Osteoblast (primary cell): ENCODE data around the gene CNTD1. TPM values are rescaled to one million over a fixed set of nuclear protein-coding genes. Genes with fewer than 3 reads are reported as not detected.
A peak's percentile ranks its signal among the peaks of the same experiment; 100 is the strongest.

Experiments used
- DNase-seq: peaks from one replicate; pipeline ENCODE4 v3.0.0; 2011; ENCODE audit warnings: low spot score, mixed read lengths; ENCODE audit not compliant: insufficient read length; ENCODE audit errors: missing footprints
- H2AFZ ChIP-seq: 2 replicates; pipeline ENCODE4 v1.6.0; 2011; ENCODE audit warnings: mild to moderate bottlenecking, low read length
- H3K27ac ChIP-seq: 2 replicates; pipeline ENCODE4 v1.5.1; 2011; ENCODE audit warnings: mild to moderate bottlenecking, low read depth, low read length, moderate library complexity
- H3K27me3 ChIP-seq: 2 replicates; pipeline ENCODE4 v1.6.0; 2012; ENCODE audit warnings: mild to moderate bottlenecking, control low read depth, inconsistent platforms, low read length, moderate library complexity; ENCODE audit not compliant: insufficient read depth
- H3K36me3 ChIP-seq: 2 replicates; pipeline ENCODE4 v1.5.1; 2011; ENCODE audit warnings: mild to moderate bottlenecking, low read length, control low read depth, moderate library complexity; ENCODE audit not compliant: insufficient read depth
- H3K4me1 ChIP-seq: 2 replicates; pipeline ENCODE4 v1.5.1; 2011; ENCODE audit warnings: mild to moderate bottlenecking, low read length, control low read depth, moderate library complexity; ENCODE audit not compliant: insufficient read depth
- H3K4me2 ChIP-seq: 2 replicates; pipeline ENCODE4 v1.6.0; 2011; ENCODE audit warnings: mild to moderate bottlenecking, low read length; ENCODE audit not compliant: insufficient read depth
- H3K4me3 ChIP-seq: fragments of 200-600 bp; sonication (generic); 3 replicates; pipeline ENCODE4 v1.5.1; 2012; ENCODE audit warnings: mild to moderate bottlenecking, low read length, inconsistent platforms; ENCODE audit not compliant: insufficient read depth
- H3K79me2 ChIP-seq: 2 replicates; pipeline ENCODE4 v1.6.0; 2012; ENCODE audit warnings: mild to moderate bottlenecking, low read length, control low read depth, inconsistent platforms; ENCODE audit not compliant: insufficient read depth
- H3K9me3 ChIP-seq: 2 replicates; pipeline ENCODE4 v1.5.1; 2011; ENCODE audit warnings: low read depth, low read length, control low read depth
- H4K20me1 ChIP-seq: 2 replicates; pipeline ENCODE4 v1.6.0; 2012; ENCODE audit warnings: mild to moderate bottlenecking, low read length, control low read depth; ENCODE audit not compliant: insufficient read depth
- total RNA-seq: library from RNA; depleted of rRNA; stranded (reverse); fragments of >200 nt; gene quantifications from 2 replicates; pipeline ENCODE4 v1.2.3, GENCODE V29; 2012
- TF ChIP-seq, protein P1 (sequence below): IDR thresholded peaks from 2 replicates; pipeline ENCODE4 v1.5.1; 2011; ENCODE audit warnings: mild to moderate bottlenecking, low read depth, low read length, moderate library complexity; ENCODE audit errors: extremely low read depth

Gene CNTD1
- total RNA-seq, 1 donor = not detected

DNA sequence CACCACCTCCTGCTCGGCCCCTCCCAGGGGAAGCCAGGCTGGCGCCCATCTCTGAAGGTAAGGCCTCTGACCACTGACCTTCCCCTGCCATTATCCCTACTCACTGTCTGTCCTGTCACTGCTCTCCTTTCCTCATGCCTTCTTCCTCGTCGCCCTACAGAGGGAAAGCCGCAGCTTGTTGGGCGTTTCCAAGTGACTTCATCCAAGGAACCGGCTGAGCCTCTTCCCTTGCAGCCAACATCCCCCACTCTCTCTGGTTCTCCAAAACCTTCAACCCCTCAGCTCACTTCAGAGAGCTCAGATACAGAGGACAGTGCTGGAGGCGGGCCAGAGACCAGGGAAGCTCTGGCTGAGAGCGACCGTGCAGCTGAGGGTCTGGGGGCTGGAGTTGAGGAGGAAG is 3.2 kb upstream of the CNTD1 start:
- Histone ChIP-seq H3K4me3 (no peak overlapping the region), H3K9me3 (no peaks in the 10 kb centered on the region), H4K20me1 (no peaks in the 10 kb centered on the region), H3K4me2 (no peak overlapping the region), H3K36me3 (peaks cover 5% of the 10 kb centered on the region), H3K79me2 (peaks cover 18% of the 10 kb centered on the region), H3K4me1 (peaks cover 16% of the 10 kb centered on the region), H3K27me3 (no peaks in the 10 kb centered on the region), H3K27ac (no peak overlapping the region), H2AFZ (no peak overlapping the region)
- DNase-seq = no peak
- TF ChIP-seq, protein P1, sequence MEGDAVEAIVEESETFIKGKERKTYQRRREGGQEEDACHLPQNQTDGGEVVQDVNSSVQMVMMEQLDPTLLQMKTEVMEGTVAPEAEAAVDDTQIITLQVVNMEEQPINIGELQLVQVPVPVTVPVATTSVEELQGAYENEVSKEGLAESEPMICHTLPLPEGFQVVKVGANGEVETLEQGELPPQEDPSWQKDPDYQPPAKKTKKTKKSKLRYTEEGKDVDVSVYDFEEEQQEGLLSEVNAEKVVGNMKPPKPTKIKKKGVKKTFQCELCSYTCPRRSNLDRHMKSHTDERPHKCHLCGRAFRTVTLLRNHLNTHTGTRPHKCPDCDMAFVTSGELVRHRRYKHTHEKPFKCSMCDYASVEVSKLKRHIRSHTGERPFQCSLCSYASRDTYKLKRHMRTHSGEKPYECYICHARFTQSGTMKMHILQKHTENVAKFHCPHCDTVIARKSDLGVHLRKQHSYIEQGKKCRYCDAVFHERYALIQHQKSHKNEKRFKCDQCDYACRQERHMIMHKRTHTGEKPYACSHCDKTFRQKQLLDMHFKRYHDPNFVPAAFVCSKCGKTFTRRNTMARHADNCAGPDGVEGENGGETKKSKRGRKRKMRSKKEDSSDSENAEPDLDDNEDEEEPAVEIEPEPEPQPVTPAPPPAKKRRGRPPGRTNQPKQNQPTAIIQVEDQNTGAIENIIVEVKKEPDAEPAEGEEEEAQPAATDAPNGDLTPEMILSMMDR = no peak

DNA sequence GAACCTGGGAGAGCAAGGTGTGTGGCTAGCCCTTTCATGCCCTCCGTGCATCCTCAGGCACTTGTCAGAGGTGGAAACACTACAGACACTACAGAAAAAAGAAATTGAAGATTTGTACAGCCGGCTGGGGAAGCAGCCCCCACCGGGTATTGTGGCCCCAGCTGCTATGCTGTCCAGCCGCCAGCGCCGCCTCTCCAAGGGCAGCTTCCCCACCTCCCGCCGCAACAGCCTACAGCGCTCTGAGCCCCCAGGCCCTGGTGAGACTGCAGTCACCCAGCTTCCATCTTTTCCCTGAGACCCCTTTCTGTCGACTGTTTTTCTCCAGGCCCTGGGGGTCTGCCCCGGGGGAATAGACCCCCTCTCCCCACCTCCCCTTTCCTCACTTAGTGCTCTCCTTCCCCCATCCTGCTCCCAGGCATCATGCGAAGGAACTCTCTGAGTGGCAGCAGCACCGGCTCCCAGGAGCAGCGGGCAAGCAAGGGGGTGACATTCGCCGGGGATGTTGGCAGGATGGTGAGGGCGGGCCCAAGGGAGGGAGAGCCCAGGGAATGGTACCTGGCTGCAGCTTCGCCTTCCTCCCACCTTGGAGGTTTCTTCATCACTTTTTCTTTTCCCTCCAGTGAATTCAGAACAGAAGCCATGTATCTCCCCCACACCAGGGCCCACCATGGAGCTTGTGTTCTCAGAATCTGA is 2.4 kb upstream of the CNTD1 start:
- no peak overlapping the region for H3K4me2 ChIP-seq

DNA sequence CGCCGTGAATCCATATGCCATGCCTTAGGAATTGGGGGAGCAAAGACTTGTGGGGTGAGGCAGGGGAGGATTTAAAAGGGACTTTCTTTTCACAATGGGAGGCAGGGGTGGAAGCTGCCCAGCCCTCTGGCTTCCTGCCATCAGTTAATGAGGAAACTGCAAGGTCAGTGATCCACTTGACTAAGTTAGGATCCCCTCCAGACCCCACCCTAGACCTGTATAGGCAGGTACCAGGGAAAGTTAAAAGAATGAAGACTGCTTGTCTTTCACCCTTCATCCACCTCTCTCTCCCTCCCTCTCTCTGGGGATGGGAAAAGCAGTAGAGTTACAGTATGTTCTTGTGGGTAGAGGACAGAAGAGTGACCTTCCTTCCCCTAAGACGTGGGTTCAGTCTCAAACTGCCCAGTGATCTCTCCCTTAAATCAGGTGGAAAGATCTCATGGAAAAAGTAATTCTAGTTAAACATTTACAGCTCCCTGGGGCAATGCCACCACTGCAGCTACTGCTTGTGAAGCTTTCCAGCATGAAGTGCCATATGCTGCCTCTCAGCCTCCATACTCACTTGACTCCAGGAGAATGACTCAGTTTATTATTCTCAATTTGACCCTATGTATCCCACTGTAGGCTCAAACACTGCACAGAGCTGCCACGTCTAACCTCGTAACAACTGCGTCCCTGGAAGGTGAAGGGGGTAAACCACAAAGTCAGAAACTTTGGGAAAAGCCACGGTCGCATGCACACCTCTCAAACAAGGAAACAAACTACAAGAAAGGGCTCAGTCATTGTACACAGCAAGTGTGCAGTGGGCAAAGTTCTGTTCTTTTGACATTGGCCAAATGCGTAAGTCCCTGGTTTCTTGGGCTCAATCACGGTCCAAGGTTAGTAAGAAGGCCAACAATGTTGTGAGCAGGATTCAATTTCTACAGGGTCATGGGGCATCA is 1.3 kb upstream of the CNTD1 start:
- peak; percentile 56 for DNase-seq
- no peaks in the 10 kb centered on the region for H3K9me3 ChIP-seq
- H3K4me1 ChIP-seq = peaks cover 16% of the 10 kb centered on the region
- H3K4me2 ChIP-seq = peak overlapping the region; percentile 88
- no peaks in the 10 kb centered on the region for H4K20me1 ChIP-seq
- H3K4me3 ChIP-seq = peak overlapping the region; percentile 92
- no peaks in the 10 kb centered on the region for H3K27me3 ChIP-seq
- TF ChIP-seq, protein P1 = no peak
- H2AFZ ChIP-seq = no peak overlapping the region
- peak overlapping the region; percentile 77 for H3K27ac ChIP-seq
- H3K79me2 ChIP-seq = peaks cover 18% of the 10 kb centered on the region
- H3K36me3 ChIP-seq = peaks cover 5% of the 10 kb centered on the region

More for the DNA sequence above, 2.4 kb upstream of the CNTD1 start:
- Histone ChIP-seq H3K27me3 (no peaks in the 10 kb centered on the region), H3K79me2 (peaks cover 18% of the 10 kb centered on the region), H3K4me3 (no peak overlapping the region), H4K20me1 (no peaks in the 10 kb centered on the region), H3K9me3 (no peaks in the 10 kb centered on the region), H3K36me3 (peaks cover 5% of the 10 kb centered on the region), H2AFZ (no peak overlapping the region), H3K4me1 (peaks cover 16% of the 10 kb centered on the region), H3K27ac (no peak overlapping the region)
- peak; percentile 25 for DNase-seq
- TF ChIP-seq, protein P1 = no peak

DNA sequence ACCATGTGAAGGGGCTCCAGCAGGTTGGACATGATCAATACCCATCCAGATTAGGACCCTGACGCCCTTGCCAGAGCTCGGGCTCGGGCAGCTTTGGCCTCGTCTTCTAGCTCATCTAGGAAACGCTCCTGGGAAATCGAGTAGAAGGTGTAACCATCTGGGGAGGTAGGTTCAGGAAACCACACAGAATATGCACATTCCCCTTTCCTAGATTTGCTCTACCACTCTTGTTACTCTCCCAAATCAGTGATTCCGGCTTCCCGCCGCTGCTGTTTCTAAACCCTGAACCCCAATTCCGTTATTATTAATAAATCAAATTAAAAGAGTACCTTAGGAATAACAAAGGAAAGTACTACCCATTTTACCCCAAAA is 664 bp upstream of the CNTD1 start:
- peak; percentile 30 for DNase-seq
- Histone ChIP-seq H3K4me3 (peak overlapping the region; percentile 92), H3K36me3 (peaks cover 5% of the 10 kb centered on the region), H3K79me2 (peaks cover 18% of the 10 kb centered on the region), H2AFZ (peak overlapping the region; percentile 97), H3K27ac (peak overlapping the region; percentile 77), H3K9me3 (no peaks in the 10 kb centered on the region), H3K4me2 (peak overlapping the region; percentile 88), H4K20me1 (no peaks in the 10 kb centered on the region), H3K4me1 (peaks cover 16% of the 10 kb centered on the region), H3K27me3 (no peaks in the 10 kb centered on the region)
- TF ChIP-seq, protein P1 = no peak
